NCI-H774 (cell line): Measurements from ENCODE around the gene SCIN.
"Not testable (repeated sequence)": the region's sequence is repeated elsewhere in the genome, so short reads cannot be mapped to it uniquely, and the experiment has no call there.

Source experiments
- DNase-seq: peaks from one replicate; lab custom pipeline; 2025; lab: John Stamatoyannopoulos, UW

SCIN gene

DNA sequence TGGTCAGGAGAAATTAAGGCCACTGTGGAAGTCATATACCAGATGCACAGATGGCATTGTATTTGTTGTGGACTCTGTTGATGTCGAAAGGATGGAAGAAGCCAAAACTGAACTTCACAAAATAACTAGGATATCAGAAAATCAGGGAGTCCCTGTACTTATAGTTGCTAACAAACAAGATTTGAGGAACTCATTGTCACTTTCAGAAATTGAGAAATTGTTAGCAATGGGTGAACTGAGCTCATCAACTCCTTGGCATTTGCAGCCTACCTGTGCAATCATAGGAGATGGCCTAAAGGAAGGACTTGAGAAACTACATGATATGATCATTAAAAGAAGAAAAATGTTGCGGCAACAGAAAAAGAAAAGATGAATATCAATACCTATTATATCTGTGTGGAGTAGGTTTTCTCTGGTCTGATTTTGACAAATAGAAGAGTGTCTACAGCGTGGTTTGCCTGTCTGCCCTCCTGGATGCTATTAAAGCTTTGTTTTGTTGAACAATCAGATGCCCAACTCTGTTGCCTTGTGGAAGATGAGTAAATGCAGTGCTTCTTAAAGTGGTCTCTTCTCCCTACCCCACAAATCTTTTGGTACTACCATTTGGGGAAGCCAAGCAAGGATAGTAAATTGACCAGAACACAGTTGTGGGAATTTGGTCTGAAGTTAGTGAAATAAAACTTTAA lies 118.1 kb downstream of the SCIN start:
- not testable (repeated sequence) for DNase-seq

- no peak for DNase-seq
Measured at GRCh38 chr7:12689451-12689850, 118.9 kb downstream of the SCIN start.

DNA sequence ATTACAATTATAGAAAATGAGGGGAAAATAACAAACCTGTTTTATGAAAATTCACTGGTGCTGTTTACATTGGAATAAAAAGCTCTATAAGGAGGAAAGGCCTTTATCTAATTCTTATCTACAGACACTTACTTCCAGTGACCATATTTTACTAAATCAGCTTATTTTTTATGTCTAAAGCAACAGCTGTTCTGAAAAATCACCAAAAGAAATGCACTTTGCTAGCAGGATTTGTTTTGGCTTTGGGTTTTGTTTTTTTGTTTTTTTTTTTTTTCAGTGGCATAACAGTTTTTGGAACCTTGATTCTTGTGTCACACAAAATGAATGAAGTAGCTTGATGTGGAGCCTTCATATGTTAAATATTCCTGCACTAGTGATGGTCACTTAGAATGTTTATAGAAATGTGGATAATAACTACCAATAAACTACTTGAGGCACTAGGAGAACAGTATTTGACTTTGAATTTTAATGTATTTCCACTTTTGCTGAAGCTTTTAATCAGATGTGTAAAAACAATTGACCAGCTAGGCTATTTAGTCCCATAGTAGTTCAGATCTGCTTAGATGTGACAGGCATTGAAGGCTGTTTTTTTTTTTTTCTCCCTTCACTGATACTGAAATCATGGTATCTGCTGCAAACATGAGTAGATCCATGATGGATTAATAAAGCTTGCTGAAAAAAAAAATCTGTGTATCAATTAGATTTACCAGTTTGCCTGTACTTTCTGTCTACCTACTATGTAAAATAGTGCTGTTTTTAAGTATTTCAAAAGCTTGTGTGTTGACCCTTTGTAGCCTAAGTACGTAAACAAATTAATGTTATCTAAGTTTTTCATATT lies 119.7 kb downstream of the SCIN start:
- DNase-seq, result no peak

GRCh38 chr7:12691388-12691787 lies 120.9 kb downstream of the SCIN start:
- not testable (repeated sequence) for DNase-seq

DNA sequence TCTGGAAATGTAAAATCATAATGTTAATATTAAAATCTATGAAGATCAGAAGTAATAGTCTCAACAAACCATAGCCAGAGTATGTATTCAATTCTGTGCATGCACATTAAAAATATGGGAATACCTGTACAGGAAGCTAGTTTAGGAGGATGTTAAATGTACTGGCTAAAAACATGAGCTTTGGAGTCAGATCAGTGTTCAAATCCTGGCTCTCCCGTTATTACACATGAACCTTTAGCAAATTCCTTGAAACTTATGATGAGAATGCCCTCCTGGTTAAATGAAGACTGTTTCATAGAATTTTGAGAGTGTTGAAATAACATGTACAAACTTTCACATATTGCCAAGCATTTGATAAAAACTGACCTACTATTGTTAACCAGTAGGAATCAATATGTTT lies 121.5 kb downstream of the SCIN start:
- DNase-seq, result no peak

DNA sequence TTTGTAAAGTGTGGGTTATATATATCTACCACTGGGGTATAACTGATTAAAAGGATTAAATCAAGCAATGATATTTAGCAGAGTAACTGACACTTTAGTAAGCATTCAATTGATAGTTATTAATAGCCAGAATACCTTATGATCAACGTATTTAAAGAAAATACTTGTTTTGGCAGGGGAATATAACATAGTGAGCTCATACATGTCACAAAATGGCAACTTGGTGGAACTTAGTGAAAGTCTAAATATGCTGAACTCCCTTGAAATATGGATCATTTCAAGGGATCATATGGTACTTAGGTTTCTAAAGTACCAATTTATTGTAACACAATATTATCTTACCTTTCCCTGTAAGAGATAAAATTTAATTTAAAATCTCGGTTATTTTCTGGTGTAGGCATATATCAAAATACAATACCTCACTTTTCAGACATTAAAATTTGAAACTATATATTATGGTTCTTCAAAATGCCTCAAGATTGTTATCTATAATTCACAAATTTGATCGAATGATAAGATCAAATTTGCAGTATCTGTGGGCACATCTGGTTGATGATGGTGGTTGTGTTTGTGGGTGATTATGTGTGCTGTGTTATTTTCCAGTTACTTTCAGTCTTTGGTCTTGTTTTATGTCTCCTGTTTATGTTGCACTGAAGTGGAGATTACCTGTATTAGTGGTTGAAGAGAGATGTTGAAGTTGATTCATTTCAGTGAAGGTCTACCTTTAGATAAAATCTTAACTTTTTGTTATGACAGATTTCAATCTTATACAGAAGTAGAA lies 122.1 kb downstream of the SCIN start:
- no peak for DNase-seq

DNA sequence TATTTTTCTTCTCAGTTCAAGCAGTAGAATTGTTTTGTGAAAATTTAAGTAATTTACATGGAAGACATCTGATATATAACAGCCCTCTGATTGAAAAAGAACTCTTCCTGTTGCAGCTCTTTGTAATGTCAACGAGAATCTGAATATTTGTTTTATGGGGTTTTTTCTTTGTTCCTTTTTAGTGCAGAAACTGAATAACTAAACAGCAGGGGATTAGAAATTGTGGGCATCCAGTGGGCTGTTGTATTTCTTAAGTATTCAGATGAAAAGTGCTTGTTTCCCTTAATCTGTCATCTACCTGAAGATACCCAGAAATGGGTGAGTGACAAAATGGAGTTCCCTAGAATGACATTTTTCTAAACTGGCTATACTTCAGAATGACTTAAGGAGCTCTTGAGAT lies 124.3 kb downstream of the SCIN start:
- no peak for DNase-seq

- DNase-seq, result no peak
Measured at GRCh38 chr7:12695965-12696364, 125.4 kb downstream of the SCIN start.

DNA sequence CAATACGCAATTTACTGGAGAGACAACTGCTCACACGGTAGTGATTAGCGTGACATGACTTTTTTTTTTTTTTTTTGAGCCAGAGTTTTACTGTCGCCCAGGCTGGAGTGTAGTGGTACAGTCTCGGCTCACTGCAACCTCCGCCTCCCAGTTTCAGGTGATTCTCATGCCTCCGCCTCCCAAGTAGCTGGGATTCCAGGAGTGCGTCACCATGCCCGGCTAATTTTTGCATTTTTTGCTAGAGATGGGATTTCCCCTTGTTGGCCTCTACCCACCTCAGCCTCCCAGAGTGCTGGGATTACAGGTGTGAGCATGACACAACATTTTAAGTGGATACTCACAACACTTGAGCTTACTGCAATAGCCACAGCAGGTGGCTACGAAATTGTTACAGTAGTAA lies 128.8 kb downstream of the SCIN start:
- DNase-seq, result no peak

GRCh38 chr7:12701433-12701832 lies 130.9 kb downstream of the SCIN start:
- no peak for DNase-seq

GRCh38 chr7:12703881-12704280 lies 133.4 kb downstream of the SCIN start:
- no peak for DNase-seq

DNA sequence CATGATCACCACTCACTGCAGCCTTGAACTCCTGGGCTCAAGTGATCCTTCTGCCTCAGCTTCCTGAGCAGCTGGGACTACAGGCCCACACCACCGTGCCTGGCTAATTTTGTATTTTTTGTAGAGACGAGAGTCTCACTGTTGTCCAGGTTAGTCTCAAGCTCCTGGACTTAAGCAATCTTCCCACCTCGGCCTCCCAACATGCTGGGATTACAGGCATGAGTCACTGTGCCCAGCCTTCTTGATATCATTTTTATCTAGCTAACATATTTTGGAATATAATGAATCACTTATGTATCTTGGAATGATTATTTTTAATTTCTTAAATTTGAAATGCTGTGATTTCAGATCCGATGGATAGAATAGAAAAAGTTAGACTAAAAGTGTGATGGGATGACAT lies 135.4 kb downstream of the SCIN start:
- no peak for DNase-seq

DNA sequence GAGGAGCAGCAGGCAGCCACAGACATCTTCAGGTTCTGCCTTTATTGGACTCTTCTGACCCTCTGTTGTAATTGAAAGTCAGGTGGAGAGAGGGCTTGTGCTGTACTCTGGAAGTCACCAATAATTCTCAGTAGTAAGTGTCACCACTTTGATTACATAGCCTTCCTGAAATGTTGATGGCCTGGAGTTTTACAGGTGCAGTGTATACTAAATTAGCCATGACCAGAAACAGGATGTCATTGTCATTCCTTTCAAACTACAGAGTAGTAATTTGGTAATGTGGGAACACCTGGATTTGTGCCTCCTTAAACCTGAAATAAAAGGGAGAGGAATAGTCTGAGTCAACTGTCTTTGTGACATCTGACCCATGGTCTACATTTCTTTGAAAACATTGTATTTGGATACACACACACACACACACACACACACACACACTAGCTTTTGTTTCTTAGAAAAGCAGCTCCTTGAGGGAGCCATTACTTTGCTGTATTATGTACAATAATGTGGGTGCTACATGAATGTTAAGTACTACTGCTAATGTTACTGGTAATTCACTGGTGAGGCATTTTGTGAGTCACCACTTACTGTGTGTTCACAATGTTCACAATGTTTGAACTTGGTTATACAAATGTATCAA lies 136.5 kb downstream of the SCIN start:
- peak; percentile 71 for DNase-seq

DNA sequence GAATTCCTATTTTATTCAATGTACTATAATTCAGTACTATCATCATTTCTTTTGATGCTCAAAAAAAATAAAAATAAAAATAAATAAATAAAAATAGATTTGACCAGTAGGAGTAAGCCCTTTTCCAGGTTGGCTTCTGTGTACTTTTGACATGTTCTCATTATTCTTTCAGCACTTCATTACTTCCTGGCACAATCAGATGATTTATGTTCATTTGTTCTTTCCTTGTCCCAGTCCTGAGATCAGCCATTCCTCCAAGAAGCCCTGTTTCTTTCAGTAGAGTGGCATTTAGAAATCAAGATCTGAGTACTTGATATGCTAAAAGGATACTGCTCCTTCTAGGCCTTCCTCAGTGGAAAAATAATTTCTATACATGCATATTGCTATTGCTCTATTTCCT lies 137.8 kb downstream of the SCIN start:
- DNase-seq, result no peak
